SU-DHL-6 (cell line): ENCODE data around the gene L3MBTL1.

Experiments used
- H2AFZ ChIP-seq: fragments of 200-600 bp; sonication (generic); 2 replicates; pipeline ENCODE4 v1.6.1; 2014; ENCODE audit warnings: low read depth, mild to moderate bottlenecking, moderate library complexity, mixed read lengths, antibody characterized with exemption, low read length; ENCODE audit not compliant: severe bottlenecking
- H3F3A ChIP-seq: fragments of 200-600 bp; shearing (Covaris generic); 2 replicates; pipeline ENCODE4 v1.6.0; 2016; ENCODE audit warnings: antibody characterized with exemption, mild to moderate bottlenecking; ENCODE audit not compliant: insufficient read depth
- H3K27ac ChIP-seq: fragments of 200-600 bp; sonication (generic); 2 replicates; pipeline ENCODE4 v1.5.1; 2016; ENCODE audit warnings: low read depth, mild to moderate bottlenecking, low read length, moderate library complexity, mixed read lengths
- H3K27me3 ChIP-seq: fragments of 200-600 bp; sonication (generic), shearing (Covaris generic); 2 replicates; pipeline ENCODE4 v1.6.0; 2014; ENCODE audit warnings: mild to moderate bottlenecking, low read length
- H3K36me3 ChIP-seq: fragments of 200-600 bp; sonication (generic); 2 replicates; pipeline ENCODE4 v1.6.1; 2014; ENCODE audit warnings: mild to moderate bottlenecking, low read length, mixed read lengths
- H3K4me2 ChIP-seq: fragments of 300-600, 200-600 bp; shearing (Covaris generic), sonication (generic); 2 replicates; pipeline ENCODE4 v1.6.0; 2014; ENCODE audit warnings: low read length, low read depth, mild to moderate bottlenecking; ENCODE audit not compliant: poor library complexity, severe bottlenecking
- H3K4me3 ChIP-seq: fragments of 200-600 bp; sonication (generic); 2 replicates; pipeline ENCODE4 v1.5.1; 2014; ENCODE audit warnings: antibody characterized with exemption, low read length, mild to moderate bottlenecking, mixed read lengths; ENCODE audit not compliant: insufficient read depth, poor library complexity, severe bottlenecking
- H3K79me2 ChIP-seq: fragments of 200-600 bp; sonication (generic); 2 replicates; pipeline ENCODE4 v1.6.1; 2014; ENCODE audit warnings: mild to moderate bottlenecking, low read length, moderate library complexity; ENCODE audit not compliant: insufficient read depth
- H3K9ac ChIP-seq: fragments of 200-600 bp; sonication (generic); 2 replicates; pipeline ENCODE4 v1.7.0; 2014; ENCODE audit warnings: mild to moderate bottlenecking, low read length
- H3K9me2 ChIP-seq: fragments of 200-600 bp; sonication (generic); replicated peaks from 2 replicates; pipeline ENCODE4 v1.6.1; 2014; ENCODE audit warnings: low read length; ENCODE audit not compliant: insufficient read depth
- H3K9me3 ChIP-seq: fragments of 200-600 bp; sonication (generic); 2 replicates; pipeline ENCODE4 v1.6.1; 2014; ENCODE audit warnings: low read length, mixed read lengths; ENCODE audit not compliant: insufficient read depth
- H4K20me1 ChIP-seq: fragments of 200-600 bp; sonication (generic); 2 replicates; pipeline ENCODE4 v1.6.1; 2014; ENCODE audit warnings: low read depth, mild to moderate bottlenecking, antibody characterized with exemption, low read length, moderate library complexity, mixed read lengths
- EZH2phosphoT487 ChIP-seq: fragments of 200-600 bp; sonication (generic), shearing (Covaris generic); conservative IDR thresholded peaks from 2 replicates; pipeline ENCODE4 v1.6.1; 2018; ENCODE audit warnings: mild to moderate bottlenecking, antibody characterized with exemption, low read length, moderate library complexity, mixed read lengths
- TF ChIP-seq, protein P1 (sequence below): fragments of 200-600 bp; sonication (generic); IDR thresholded peaks from one replicate; pipeline ENCODE4 v1.5.1; 2017; ENCODE audit warnings: antibody characterized with exemption, mild to moderate bottlenecking, low read length, moderate library complexity; ENCODE audit not compliant: insufficient read depth, poor library complexity, severe bottlenecking

The L3MBTL1 gene

DNA sequence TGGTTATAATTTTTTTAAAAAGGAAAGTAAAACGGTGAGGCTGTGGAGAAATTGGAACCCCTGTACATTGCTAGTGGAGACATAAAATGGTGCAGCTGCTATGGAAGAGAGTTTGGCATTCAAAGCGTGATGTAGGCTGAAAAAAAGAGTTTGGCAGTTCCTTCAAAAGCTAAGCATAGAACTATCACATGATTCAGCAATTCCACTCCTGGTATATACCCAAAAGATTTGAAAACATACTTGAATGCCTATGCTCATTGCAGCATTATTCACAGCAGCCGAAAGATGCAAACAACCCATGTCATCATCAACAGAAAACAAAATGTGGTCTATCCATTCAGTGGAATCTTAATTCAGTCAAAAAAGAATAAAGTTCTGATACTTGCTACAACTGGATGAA is 46.9 kb downstream of the L3MBTL1 start:
- TF ChIP-seq, protein P1, sequence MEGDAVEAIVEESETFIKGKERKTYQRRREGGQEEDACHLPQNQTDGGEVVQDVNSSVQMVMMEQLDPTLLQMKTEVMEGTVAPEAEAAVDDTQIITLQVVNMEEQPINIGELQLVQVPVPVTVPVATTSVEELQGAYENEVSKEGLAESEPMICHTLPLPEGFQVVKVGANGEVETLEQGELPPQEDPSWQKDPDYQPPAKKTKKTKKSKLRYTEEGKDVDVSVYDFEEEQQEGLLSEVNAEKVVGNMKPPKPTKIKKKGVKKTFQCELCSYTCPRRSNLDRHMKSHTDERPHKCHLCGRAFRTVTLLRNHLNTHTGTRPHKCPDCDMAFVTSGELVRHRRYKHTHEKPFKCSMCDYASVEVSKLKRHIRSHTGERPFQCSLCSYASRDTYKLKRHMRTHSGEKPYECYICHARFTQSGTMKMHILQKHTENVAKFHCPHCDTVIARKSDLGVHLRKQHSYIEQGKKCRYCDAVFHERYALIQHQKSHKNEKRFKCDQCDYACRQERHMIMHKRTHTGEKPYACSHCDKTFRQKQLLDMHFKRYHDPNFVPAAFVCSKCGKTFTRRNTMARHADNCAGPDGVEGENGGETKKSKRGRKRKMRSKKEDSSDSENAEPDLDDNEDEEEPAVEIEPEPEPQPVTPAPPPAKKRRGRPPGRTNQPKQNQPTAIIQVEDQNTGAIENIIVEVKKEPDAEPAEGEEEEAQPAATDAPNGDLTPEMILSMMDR = no peak
- TF ChIP-seq EZH2phosphoT487 = no peak
- H3K27me3 ChIP-seq = no peaks in the 10 kb centered on the region

GRCh38 chr20:43558412-43559146 is 51.1 kb downstream of the L3MBTL1 start, which contains the start of gene SGK2:
TSS of gene SGK2 (plus strand) at chr20:43559027. CDS start at chr20:43566496, 7,469 bp downstream.
- Histone ChIP-seq H3K9me2 (no peaks in the 10 kb centered on the region), H3K36me3 (no peaks in the 10 kb centered on the region), H3K9ac (no peak within 1 kb of the TSS), H3F3A (no peaks in the 10 kb centered on the region), H3K27me3 (no peaks in the 10 kb centered on the region), H2AFZ (no peak within 1 kb of the TSS), H3K27ac (no peak within 1 kb of the TSS), H3K9me3 (no peaks in the 10 kb centered on the region), H4K20me1 (no peaks in the 10 kb centered on the region), H3K79me2 (no peaks in the 10 kb centered on the region), H3K4me3 (no peak within 1 kb of the TSS), H3K4me2 (no peak within 1 kb of the TSS)
- TF ChIP-seq, protein P1 = no peak
- no peak for TF ChIP-seq EZH2phosphoT487

More for the DNA sequence above, 46.9 kb downstream of the L3MBTL1 start:
- Histone ChIP-seq H3K4me2 (no peak overlapping the region), H3K9me2 (no peaks in the 10 kb centered on the region), H3K4me3 (no peak overlapping the region), H3F3A (no peaks in the 10 kb centered on the region), H3K27ac (no peak overlapping the region), H2AFZ (no peak overlapping the region), H3K79me2 (no peaks in the 10 kb centered on the region), H4K20me1 (no peaks in the 10 kb centered on the region), H3K9ac (no peak overlapping the region), H3K9me3 (no peaks in the 10 kb centered on the region), H3K36me3 (no peaks in the 10 kb centered on the region)

GRCh38 chr20:43559147-43559987 is 51.9 kb downstream of the L3MBTL1 start:
- Histone ChIP-seq H3K9ac (no peak overlapping the region), H3F3A (no peaks in the 10 kb centered on the region), H2AFZ (no peak overlapping the region)

More at GRCh38 chr20:43559147-43559987, 51.9 kb downstream of the L3MBTL1 start:
- Histone ChIP-seq H4K20me1 (no peaks in the 10 kb centered on the region), H3K9me3 (no peaks in the 10 kb centered on the region), H3K27ac (no peak overlapping the region), H3K9me2 (no peaks in the 10 kb centered on the region), H3K4me2 (no peak overlapping the region), H3K36me3 (no peaks in the 10 kb centered on the region), H3K79me2 (no peaks in the 10 kb centered on the region), H3K27me3 (no peaks in the 10 kb centered on the region), H3K4me3 (no peak overlapping the region)
- TF ChIP-seq, protein P1 = no peak
- TF ChIP-seq EZH2phosphoT487 = no peak
